HG02981 (cell line): ENCODE data around the gene TMEM229A.
"Not testable (repeated sequence)": the region's sequence is repeated elsewhere in the genome, so short reads cannot be mapped to it uniquely, and the experiment has no call there.

Experiments
- ATAC-seq: cut with Tn5 transposase; IDR thresholded peaks from one replicate; pipeline ENCODE4 v1.9.1; 2021; ENCODE audit warnings: mild to moderate bottlenecking, moderate library complexity; ENCODE audit not compliant: unreplicated experiment

TMEM229A gene

GRCh38 chr7:124032369-124033094 lies at the start of gene TMEM229A:
TMEM229A (minus strand) TSS chr7:124033067; CDS start chr7:124033003, 64 bp downstream.
- ATAC-seq = no peak

- not testable (repeated sequence) for ATAC-seq
These were observed 49.4 kb upstream of the TMEM229A start for GRCh38 chr7:124082234-124082633.

GRCh38 chr7:124077546-124077945 lies 44.7 kb upstream of the TMEM229A start:
- no peak for ATAC-seq

- ATAC-seq = no peak
These were observed 44.0 kb upstream of the TMEM229A start for GRCh38 chr7:124076841-124077240.

GRCh38 chr7:124074007-124074406 lies 41.1 kb upstream of the TMEM229A start:
- no peak for ATAC-seq

- no peak for ATAC-seq
These were observed 40.4 kb upstream of the TMEM229A start for GRCh38 chr7:124073310-124073645.

- ATAC-seq = no peak
These were observed 39.9 kb upstream of the TMEM229A start for GRCh38 chr7:124072603-124073309.

- ATAC-seq = no peak
These were observed 39.0 kb upstream of the TMEM229A start for GRCh38 chr7:124071843-124072242.

GRCh38 chr7:124062171-124062570 lies 29.3 kb upstream of the TMEM229A start:
- no peak for ATAC-seq

- no peak for ATAC-seq
These were observed 27.7 kb upstream of the TMEM229A start for GRCh38 chr7:124060528-124060927.

- ATAC-seq = peak; percentile 99
These were observed 26.5 kb upstream of the TMEM229A start for GRCh38 chr7:124059375-124059774.

- no peak for ATAC-seq
These were observed 25.6 kb upstream of the TMEM229A start for GRCh38 chr7:124058515-124058914.

GRCh38 chr7:124057872-124058271 lies 25.0 kb upstream of the TMEM229A start:
- no peak for ATAC-seq

GRCh38 chr7:124056234-124056633 lies 23.4 kb upstream of the TMEM229A start:
- no peak for ATAC-seq

- no peak for ATAC-seq
These were observed 19.0 kb upstream of the TMEM229A start for GRCh38 chr7:124051681-124052377.

- ATAC-seq = no peak
These were observed 10.0 kb upstream of the TMEM229A start for GRCh38 chr7:124042826-124043225.

GRCh38 chr7:124041439-124041838 lies 8.6 kb upstream of the TMEM229A start:
- ATAC-seq = no peak

GRCh38 chr7:124037902-124038301 lies 5.0 kb upstream of the TMEM229A start:
- not testable (repeated sequence) for ATAC-seq

GRCh38 chr7:124035706-124036105 lies 2.8 kb upstream of the TMEM229A start:
- no peak for ATAC-seq

- ATAC-seq = no peak
These were observed 1.9 kb upstream of the TMEM229A start for GRCh38 chr7:124034754-124035100.

- ATAC-seq = no peak
These were observed 1.2 kb upstream of the TMEM229A start for GRCh38 chr7:124033807-124034753.
